ENCODE measurements around the gene C13orf46. TPM values are rescaled to one million over a fixed set of nuclear protein-coding genes. Genes with fewer than 3 reads are reported as not detected.

Gene C13orf46
- total RNA-seq, 1 donor from 2014 or later, result 0.32 TPM

GRCh38 chr13:113965383-113965874 is 8.4 kb downstream of the C13orf46 start:
- ATAC-seq (no peak), DNase-seq (ENCODE audit: missing footprints) (no peak)
- intact Hi-C loops (cut with DNase I), result no loop called here

DNA sequence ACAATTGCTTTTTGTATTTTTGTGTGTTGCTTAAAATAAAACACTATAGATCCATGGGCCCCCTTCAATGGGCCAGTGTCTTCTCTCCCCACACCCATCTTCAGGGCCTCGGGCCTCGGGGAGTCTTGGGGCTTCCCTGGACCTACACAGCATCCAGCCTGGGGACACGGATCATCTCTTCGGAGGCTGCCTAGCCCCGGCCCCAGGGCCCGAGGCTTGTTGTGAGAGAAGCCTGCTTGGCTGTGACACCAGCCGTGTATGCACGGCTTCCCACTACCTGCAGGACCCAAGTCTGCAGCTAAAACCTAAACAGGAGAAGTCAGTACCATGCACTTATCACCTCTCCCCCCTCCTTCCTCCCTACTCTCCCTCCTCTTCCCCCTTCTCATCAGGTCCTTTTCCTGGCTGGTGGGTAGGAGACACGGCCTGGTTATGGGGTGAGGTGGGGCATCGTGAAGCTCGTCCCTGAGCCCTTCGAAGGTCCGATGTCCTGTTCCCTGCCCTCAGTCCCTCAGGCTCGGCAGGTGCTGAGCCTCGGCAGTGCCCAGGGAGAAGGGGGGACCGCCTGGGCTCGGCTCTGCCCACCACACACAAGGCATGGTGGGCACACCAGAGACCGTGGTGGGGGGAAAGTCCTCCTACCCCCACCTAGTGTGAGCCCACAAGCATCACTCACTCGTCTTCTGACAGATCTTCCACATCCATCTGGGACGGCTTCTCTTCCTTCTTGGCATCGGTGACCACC is 9.5 kb downstream of the C13orf46 start:
- DNase-seq (ENCODE audit: missing footprints), result peak; percentile 45
- intact Hi-C loops (cut with DNase I), result no loop called here
- ATAC-seq, result no peak

DNA sequence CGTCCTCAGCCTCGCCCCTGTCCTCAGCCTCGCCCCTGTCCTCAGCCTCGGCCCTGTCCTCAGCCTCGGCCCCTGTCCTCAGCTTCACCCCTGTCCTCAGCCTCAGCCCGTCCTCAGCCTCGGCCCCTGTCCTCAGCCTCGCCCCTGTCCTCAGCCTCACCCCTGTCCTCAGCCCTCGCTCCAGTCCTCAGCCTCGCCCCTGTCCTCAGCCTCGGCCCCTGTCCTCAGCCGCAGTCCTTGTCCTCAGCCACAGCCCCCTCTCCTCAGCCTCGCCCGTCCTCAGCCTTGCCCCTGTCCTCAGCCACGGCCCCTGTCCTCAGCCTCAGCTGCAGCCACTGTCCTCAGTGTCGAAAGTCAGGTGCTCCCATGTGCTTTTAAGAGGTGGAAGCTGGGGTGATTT is 10.5 kb downstream of the C13orf46 start:
- ATAC-seq (no peak), DNase-seq (ENCODE audit: missing footprints) (peak; percentile 46)
- intact Hi-C loops (cut with DNase I), result no loop called here

- ATAC-seq (no peak), DNase-seq (ENCODE audit: missing footprints) (peak; percentile 28)
- intact Hi-C loops (cut with DNase I), result no loop called here
These were observed 10.9 kb downstream of the C13orf46 start for GRCh38 chr13:113962975-113963374.

- ATAC-seq, result no peak
- intact Hi-C loops (cut with DNase I), result no loop called here
- DNase-seq (ENCODE audit: missing footprints), result peak; percentile 25
These were observed 11.5 kb downstream of the C13orf46 start for GRCh38 chr13:113962386-113962785.

DNA sequence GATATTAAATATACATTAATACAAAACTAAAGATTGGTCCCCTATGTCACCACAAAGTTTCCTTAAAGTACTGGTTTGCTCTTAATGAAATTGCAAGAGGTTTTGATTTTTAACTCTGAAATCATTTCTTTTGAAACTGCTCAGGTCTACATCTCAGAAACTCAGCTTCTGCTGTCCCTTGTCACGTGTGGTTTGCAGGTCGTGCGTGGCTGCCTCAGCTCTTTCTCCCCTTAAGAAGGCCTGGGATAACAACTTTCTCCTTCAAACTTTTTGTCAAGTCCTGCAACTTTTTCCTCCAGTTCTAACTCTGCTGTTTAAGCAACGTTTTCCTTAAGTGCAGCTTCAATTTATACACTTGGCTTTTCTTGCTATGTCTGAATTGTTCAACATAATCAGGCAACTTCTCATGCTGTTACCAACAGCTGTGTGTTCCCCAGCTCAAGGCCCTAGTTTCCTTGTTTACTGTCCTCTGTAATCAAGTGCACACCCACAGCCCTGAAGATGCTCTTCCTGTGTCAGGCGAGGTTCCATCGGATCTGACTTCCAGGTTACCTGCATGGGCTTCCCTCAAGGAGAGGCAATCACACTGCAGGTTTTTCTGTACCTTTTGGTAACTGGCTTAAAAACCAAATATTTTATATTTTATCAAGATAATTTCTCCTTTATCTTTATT is 13.5 kb downstream of the C13orf46 start:
- no peak for ATAC-seq
- intact Hi-C loops (cut with DNase I), result no loop called here
- DNase-seq (ENCODE audit: missing footprints), result no peak

DNA sequence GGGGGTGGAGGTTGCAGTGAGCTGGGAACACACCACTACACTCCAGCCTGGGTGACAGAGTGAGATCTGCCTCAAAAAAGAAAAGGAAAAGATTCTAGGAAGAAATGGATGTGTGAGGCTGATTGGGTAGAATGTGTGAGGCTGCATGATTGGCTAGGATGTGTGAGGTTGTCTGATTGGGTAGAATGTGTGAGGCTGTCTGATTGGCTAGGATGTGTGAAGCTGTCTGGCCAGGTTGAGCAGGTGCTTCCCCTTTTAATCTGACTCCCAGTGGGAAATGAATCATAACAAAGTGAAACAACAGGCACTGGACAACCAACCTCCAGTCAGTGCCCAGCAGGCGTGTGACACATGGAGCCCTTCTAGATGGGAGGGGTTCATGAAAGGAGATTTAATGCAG is 14.7 kb downstream of the C13orf46 start:
- intact Hi-C loops (cut with DNase I), result no loop called here
- ATAC-seq (no peak), DNase-seq (ENCODE audit: missing footprints) (peak; percentile 9)

DNA sequence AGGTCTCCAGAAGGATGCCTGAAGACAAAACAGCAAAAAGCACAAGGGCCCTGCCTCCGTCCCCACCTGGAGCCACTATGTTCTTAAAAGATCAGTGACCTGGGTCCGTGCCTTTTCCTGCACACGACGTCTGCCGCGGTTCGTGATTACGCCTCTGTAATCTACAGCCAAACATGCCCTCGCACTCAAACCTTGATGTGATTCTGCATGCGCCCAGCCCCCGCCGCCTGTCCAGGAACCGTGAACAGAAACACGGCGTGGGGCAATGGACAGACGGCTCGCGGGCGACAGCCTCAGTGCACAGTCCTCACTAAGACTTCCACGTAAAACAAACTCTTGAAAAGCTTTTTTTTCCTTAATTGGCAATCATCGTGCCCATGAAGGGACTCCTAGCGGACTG is 15.5 kb downstream of the C13orf46 start:
- ATAC-seq (no peak), DNase-seq (ENCODE audit: missing footprints) (peak; percentile 37)
- intact Hi-C loops (cut with DNase I), result no loop called here

DNA sequence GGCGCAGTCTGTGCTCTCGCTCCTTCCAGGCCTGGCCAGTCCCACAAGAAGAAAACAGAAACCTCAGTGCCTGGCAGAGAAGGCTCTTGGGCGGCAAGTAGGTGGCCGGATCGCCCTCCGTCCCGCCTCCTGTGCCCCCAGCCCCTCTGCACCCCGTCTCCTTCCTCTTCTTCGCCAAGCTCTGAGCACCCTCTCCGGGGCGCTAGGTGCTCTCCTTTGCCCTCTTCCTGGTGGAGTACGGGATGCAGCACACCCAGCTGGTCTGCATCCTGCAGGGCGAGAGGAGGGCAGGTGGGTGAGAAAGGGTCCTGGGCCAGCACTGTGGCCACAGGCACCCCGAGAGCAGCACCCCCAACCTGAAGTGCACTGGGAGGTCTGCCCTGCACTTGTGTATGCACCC is 17.3 kb downstream of the C13orf46 start:
- DNase-seq (ENCODE audit: missing footprints), result no peak
- intact Hi-C loops (cut with DNase I), result no loop called here
- ATAC-seq, result no peak

- ATAC-seq, result no peak
- no peak for DNase-seq (ENCODE audit: missing footprints)
- intact Hi-C loops (cut with DNase I), result no loop called here
These were observed 18.2 kb downstream of the C13orf46 start for GRCh38 chr13:113955691-113956090.

GRCh38 chr13:113955235-113955634 is 18.6 kb downstream of the C13orf46 start:
- no peak for DNase-seq (ENCODE audit: missing footprints)
- intact Hi-C loops (cut with DNase I), result no loop called here
- ATAC-seq, result no peak

DNA sequence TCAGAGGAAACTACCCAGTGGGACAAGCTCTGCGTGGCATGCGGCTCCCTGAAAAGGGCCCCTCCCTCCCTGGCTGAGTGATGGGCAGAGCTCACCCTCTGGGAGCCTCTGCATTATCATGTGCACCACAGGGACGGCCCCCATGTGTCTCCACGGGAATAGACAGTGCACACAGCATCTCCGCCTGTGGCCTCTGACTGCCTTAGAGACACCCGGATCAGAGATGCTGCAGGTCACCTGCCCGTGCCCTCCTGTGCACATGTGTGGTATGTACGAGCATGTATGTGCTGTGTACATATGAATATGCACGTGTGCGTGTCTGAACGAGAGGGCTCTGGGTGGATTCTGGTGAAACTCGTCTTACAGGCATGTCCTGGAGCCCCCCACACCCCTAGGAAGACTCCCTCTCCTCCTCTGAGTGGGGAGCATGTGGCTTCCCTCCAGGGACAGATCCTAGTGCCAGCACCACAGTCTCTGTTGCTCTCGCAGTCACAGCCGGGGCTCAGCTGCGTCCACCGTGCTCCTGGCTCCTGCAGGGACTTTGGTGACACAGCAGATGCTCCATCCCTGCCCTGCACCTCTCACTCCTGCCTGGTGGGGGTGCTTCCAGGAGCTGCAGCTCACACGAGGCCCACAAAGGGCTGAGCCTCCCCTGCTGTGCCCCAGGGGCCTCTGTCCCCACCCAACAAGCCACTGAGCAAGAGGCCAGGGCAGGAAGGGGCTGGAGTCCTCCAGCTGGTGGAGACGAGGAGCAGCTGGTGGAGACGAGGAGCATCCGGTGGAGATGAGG is 19.6 kb downstream of the C13orf46 start:
- no peak for ATAC-seq
- no peak for DNase-seq (ENCODE audit: missing footprints)
- intact Hi-C loops (cut with DNase I), result no loop called here

GRCh38 chr13:113953561-113953960 is 20.3 kb downstream of the C13orf46 start:
- intact Hi-C loops (cut with DNase I), result no loop called here
- DNase-seq (ENCODE audit: missing footprints), result no peak

DNA sequence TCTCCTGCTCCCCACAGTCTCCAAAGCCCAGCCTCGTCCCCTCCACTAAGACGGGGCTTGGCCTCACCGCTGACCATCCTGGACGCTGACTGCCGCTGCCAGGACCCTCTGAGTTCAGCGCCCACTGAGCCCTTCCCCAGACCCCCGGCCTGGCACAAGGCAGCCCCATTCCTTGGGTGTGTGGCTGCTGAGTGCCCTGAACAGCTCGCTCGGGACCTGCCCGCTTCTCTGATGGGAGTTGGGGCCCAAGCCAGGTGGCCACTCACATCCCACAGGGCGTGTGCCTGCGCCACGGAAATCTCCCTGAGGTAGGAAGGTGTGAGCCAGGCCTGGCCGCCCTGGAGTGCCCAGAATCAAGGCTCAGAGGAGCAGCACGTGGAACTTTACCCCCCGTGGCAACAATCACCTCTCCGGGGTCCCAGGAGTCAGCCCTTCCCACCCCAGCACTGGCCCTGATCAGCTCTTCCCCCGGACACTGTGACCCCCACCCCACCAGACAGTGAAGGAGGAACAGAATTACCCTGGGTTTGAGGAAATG is 20.8 kb downstream of the C13orf46 start:
- ATAC-seq (no peak), DNase-seq (ENCODE audit: missing footprints) (no peak)
- intact Hi-C loops (cut with DNase I), result no loop called here

More at GRCh38 chr13:113953561-113953960, 20.3 kb downstream of the C13orf46 start:
- ATAC-seq, result no peak

DNA sequence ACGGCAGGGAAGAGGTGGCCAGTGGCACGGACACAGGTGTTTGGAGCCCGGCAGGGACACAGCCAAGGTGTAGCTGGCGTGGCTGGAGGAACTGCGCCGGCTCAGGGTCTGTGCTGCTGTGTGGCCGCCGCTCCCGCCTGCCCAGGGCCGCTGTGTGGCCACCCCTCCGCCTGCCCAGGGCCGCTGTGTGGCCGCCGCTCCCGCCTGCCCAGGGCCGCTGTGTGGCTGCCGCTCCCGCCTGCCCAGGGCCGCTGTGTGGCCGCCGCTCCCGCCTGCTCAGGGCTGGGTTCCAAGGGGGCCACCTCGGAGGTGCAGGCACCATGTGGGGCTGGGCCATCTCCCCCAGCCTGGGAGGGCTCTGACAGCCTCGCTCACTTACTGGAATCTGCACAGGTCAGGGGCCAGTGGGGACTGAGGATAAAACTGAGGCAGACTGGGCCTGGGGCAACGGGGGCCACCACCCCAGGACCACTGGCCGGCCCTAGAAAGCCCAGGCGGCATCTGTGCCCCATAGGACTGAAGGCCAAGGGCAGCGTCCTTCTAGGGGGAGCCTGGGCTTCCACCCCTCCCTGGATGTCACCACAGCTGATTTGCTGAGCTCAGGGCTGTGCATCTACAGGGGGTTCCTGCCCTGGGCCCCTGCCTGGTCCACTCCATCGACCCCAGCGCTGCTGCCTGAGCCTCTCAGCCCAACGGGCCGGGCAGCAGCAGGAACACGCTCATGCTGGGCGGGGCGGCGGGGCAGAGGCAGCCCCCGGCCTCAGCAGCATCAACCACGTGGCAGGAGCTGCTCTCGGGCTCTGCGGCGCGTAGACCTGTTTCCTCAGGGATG is 21.5 kb downstream of the C13orf46 start:
- intact Hi-C loops (cut with DNase I), result no loop called here
- no peak for ATAC-seq

DNA sequence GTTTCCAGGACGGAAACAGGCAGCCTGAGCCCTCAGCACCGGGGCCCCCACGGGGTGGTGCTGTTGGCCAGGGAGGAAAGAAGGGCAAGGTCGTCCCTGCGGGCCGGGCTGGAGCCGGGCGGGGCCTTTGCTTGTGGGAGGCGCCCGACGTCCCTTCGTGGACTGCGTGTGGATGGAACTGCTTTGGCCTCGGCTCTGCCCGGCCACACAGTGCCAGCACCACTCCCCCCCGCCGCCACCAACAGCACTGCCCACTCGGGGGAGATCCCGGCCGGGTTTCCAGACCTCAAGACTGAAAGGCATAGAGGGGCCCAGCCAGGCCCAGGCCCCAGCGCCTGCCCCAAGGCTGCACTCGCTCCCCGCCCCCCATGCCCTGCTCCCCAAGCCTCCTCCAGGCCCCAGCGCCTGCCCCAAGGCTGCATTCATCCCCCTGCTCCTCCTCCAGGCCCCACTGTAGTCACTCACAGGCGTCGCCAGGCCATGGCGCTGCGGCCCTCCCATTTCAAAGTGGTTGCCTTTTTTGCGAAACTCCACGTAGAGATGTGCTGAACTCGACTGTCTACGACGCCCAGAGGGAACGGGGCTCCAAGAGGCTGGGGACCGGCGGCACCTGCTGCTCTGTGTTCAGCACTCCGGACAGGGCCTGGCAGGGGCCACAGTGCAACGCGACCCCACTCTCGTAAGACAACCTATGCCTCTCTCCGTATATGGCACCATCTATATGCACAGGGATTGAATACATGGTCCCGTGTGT is 22.5 kb downstream of the C13orf46 start:
- DNase-seq (ENCODE audit: missing footprints) (peak; percentile 93), ATAC-seq (peak; percentile 95)
- intact Hi-C loops (cut with DNase I), result loop anchor here (1.0 kb wide), 1 partner anchor 275 kb away; no protein-coding TSS in a partner anchor

More for the DNA sequence above, 21.5 kb downstream of the C13orf46 start:
- no peak for DNase-seq (ENCODE audit: missing footprints)

DNA sequence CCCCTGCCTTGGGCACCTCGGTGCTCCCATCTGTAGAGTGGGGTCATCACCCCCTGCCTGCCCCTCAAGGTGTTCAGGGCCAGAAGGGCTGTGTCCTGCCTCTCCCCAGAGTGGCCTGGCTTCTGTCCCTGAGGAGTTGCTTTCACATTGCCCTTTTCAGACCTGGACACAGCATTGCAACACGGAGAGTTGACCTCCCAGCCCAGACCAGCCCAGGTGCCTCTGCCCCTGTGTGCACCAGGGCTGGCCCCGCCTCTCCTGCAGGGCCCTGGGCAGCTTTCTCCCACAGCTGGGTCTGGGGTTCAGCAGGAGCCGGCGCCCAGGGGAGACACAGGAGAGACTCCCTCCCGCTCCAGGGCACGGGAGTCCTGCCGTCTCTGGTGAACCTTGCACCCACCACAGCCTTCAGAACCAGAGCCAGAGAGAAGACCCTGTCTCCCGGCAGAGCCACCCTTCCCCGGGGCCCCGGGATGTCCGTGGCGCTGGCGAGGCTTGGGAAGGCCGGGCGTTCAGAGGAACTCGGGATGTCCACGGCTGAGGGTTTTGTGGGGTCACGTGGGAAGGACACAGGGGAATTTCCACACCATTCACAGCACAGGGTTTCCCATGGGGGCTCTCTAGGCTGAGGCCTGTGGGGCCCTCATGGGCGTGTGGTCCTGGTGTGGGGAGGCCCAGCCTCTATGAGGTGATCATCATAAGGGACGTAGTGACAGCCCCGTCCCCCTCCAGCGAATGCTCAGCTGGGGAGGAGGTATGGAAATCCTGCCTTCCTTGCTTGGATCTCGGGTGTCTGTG is 23.2 kb downstream of the C13orf46 start:
- ATAC-seq, result no peak

More for the DNA sequence above, 23.2 kb downstream of the C13orf46 start:
- intact Hi-C loops (cut with DNase I), result loop anchor here (1.0 kb wide), 1 partner anchor 276 kb away; no protein-coding TSS in a partner anchor
- DNase-seq (ENCODE audit: missing footprints), result no peak

Data from Right ventricle myocardium inferior (tissue), 1 donor.